ENCODE data around the gene FBN1. TPM values are rescaled to one million over a fixed set of nuclear protein-coding genes. Genes with fewer than 3 reads are reported as not detected.

FBN1 gene
- total and polyA plus RNA-seq, 2 donors (not counting 3 experiments of a cell fraction or from before 2014, with no cell fraction given): 107 to 111 TPM

GRCh38 chr15:48630245-48630644, 15.3 kb downstream of the FBN1 start:
- Histone ChIP-seq H3K27ac (ENCODE audit: insufficient read depth, low read depth, low read length) (no peak overlapping the region), H3K9me3 (replicated peaks; ENCODE audit: control insufficient read depth, insufficient read depth, low read length) (no peaks in the 10 kb centered on the region), H3K4me1 (ENCODE audit: control insufficient read depth, extremely low read depth, insufficient read depth, low read length) (no peaks in the 10 kb centered on the region), H3K27me3 (ENCODE audit: control insufficient read depth in 2 of 2, insufficient read depth in 2 of 2, low read length in 2 of 2) (no peaks in the 10 kb centered on the region), H3K4me2 (ENCODE audit: insufficient read depth, low read length) (no peak overlapping the region), H3K9ac (replicated peaks; ENCODE audit: extremely low read depth, insufficient read depth, low read length) (no peak overlapping the region), H3K4me3 (replicated peaks in 1 of 3; ENCODE audit: insufficient read depth in 1 of 3, low read depth in 1 of 3, low read length in 3 of 3) (no peak overlapping the region), H4K20me1 (replicated peaks; ENCODE audit: control insufficient read depth, extremely low read depth, insufficient read depth, low read length) (no peaks in the 10 kb centered on the region), H3K9me1 (replicated peaks; ENCODE audit: control insufficient read depth, extremely low read depth, insufficient read depth, low read length) (no peaks in the 10 kb centered on the region), H3K79me2 (ENCODE audit: control insufficient read depth, insufficient read depth, low read length) (no peaks in the 10 kb centered on the region), H2AFZ (ENCODE audit: low read depth, low read length) (no peak overlapping the region), H3K36me3 (ENCODE audit: control insufficient read depth in 2 of 2, extremely low read depth in 1 of 2, insufficient read depth in 2 of 2, low read length in 2 of 2) (no peaks in the 10 kb centered on the region)
- dilution Hi-C loops (cut with MboI; ENCODE audit: extremely low pct_ligation_motif_present, low sequenced_read_pairs): no loop called here
- TF ChIP-seq POLR2A (IDR thresholded peaks at IDR 0.05; ENCODE audit: low read depth, low read length) (no peak), MYC (IDR thresholded peaks at IDR 0.05; ENCODE audit: low read depth, low read length) (no peak), FOS (IDR thresholded peaks at IDR 0.05; ENCODE audit: borderline replicate concordance, insufficient read depth, low read length) (no peak), CTCF (IDR thresholded peaks at IDR 0.05; ENCODE audit: extremely low read depth in 1 of 2, insufficient read depth in 1 of 2, low read depth in 1 of 2, low read length in 2 of 2) (no peak)
- TF ChIP-seq, protein P1, sequence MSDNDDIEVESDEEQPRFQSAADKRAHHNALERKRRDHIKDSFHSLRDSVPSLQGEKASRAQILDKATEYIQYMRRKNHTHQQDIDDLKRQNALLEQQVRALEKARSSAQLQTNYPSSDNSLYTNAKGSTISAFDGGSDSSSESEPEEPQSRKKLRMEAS (IDR thresholded peaks at IDR 0.05; ENCODE audit: insufficient read depth, insufficient read length): no peak
- BruUV-seq (replicated peaks): no TSS peak
- ChIA-PET CTCF (no interaction called here), POLR2A (no interaction called here)
- FAIRE-seq (no peak), DNase-seq (ENCODE audit: low read depth, low spot score) (no peak)
- intact Hi-C loops (cut with micrococcal nuclease): no loop called here

DNA sequence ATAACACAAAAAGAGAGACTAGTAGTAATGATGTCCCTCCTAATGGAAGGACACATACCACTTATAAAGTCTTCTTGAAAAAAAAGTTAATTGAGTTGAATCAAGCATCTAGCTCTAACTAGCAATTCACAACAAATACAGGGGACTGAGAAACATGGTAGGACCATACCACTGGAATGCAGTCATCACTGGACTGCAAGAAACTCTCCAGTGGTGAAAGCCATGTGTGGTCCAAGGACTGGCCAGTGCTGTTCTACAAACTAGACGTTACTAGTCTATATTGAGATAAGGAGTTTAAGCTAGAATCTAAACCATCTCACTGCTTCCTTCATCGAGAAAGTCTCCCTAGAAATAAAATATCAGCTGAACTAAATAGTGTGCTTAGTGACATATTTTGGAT, 16.7 kb downstream of the FBN1 start:
- H4K20me1 ChIP-seq (replicated peaks; ENCODE audit: control insufficient read depth, extremely low read depth, insufficient read depth, low read length): no peaks in the 10 kb centered on the region
- no peaks in the 10 kb centered on the region for H3K4me1 ChIP-seq (ENCODE audit: control insufficient read depth, extremely low read depth, insufficient read depth, low read length)
- no TSS peak for BruUV-seq (replicated peaks)
- H3K4me3 ChIP-seq (replicated peaks in 1 of 3; ENCODE audit: insufficient read depth in 1 of 3, low read depth in 1 of 3, low read length in 3 of 3): no peak overlapping the region
- DNase-seq (ENCODE audit: low read depth, low spot score) (no peak), FAIRE-seq (no peak)
- no peak overlapping the region for H3K4me2 ChIP-seq (ENCODE audit: insufficient read depth, low read length)
- H3K27ac ChIP-seq (ENCODE audit: insufficient read depth, low read depth, low read length): no peak overlapping the region
- H3K79me2 ChIP-seq (ENCODE audit: control insufficient read depth, insufficient read depth, low read length): no peaks in the 10 kb centered on the region
- POLR2A ChIA-PET: no interaction called here
- no peak overlapping the region for H3K9ac ChIP-seq (replicated peaks; ENCODE audit: extremely low read depth, insufficient read depth, low read length)
- intact Hi-C loops (cut with micrococcal nuclease): no loop called here
- TF ChIP-seq MYC (IDR thresholded peaks at IDR 0.05; ENCODE audit: low read depth, low read length): no peak
- no peak for TF ChIP-seq POLR2AphosphoS5 (IDR thresholded peaks at IDR 0.05; ENCODE audit: insufficient read depth, low read depth, low read length)
- no peak for TF ChIP-seq CTCF (IDR thresholded peaks at IDR 0.05; ENCODE audit: extremely low read depth in 1 of 2, insufficient read depth in 1 of 2, low read depth in 1 of 2, low read length in 2 of 2)
- TF ChIP-seq FOS (IDR thresholded peaks at IDR 0.05; ENCODE audit: borderline replicate concordance, insufficient read depth, low read length): no peak
- no peak for TF ChIP-seq JUN (IDR thresholded peaks at IDR 0.05; ENCODE audit: borderline replicate concordance, insufficient read depth, insufficient read length, low read depth)
- no peaks in the 10 kb centered on the region for H3K36me3 ChIP-seq (ENCODE audit: control insufficient read depth in 2 of 2, extremely low read depth in 1 of 2, insufficient read depth in 2 of 2, low read length in 2 of 2)
- H3K9me1 ChIP-seq (replicated peaks; ENCODE audit: control insufficient read depth, extremely low read depth, insufficient read depth, low read length): no peaks in the 10 kb centered on the region
- dilution Hi-C loops (cut with MboI; ENCODE audit: extremely low pct_ligation_motif_present, low sequenced_read_pairs): no loop called here
- CTCF ChIA-PET: no interaction called here
- H3K9me3 ChIP-seq (replicated peaks; ENCODE audit: control insufficient read depth, insufficient read depth, low read length): no peaks in the 10 kb centered on the region
- H2AFZ ChIP-seq (ENCODE audit: low read depth, low read length): no peak overlapping the region
- no peaks in the 10 kb centered on the region for H3K27me3 ChIP-seq (ENCODE audit: control insufficient read depth in 2 of 2, insufficient read depth in 2 of 2, low read length in 2 of 2)

Measured in endothelial cell of umbilical vein (primary cell).